Measurements from ENCODE around the gene TNPO1.
"Not testable (repeated sequence)": the region's sequence is repeated elsewhere in the genome, so short reads cannot be mapped to it uniquely, and the experiment has no call there.

TNPO1 gene

GRCh38 chr5:72920690-72921502, 104.4 kb downstream of the TNPO1 start:
- no peak overlapping the region for H3K27ac ChIP-seq
- no peak for DNase-seq (ENCODE audit: low read depth, low spot score)

GRCh38 chr5:72921886-72922285, 105.4 kb downstream of the TNPO1 start:
- no peak overlapping the region for H3K27ac ChIP-seq
- DNase-seq (ENCODE audit: low read depth, low spot score), result no peak

- no peak for DNase-seq (ENCODE audit: low read depth, low spot score)
- H3K27ac ChIP-seq, result no peak overlapping the region
Measured at GRCh38 chr5:72922422-72922821, 106.0 kb downstream of the TNPO1 start.

- no peak for DNase-seq (ENCODE audit: low read depth, low spot score)
- no peak overlapping the region for H3K27ac ChIP-seq
Measured at GRCh38 chr5:72925336-72926010, 109.0 kb downstream of the TNPO1 start.

GRCh38 chr5:72932686-72933085, 116.2 kb downstream of the TNPO1 start:
- DNase-seq (ENCODE audit: low read depth, low spot score); H3K27ac ChIP-seq: not testable (repeated sequence)

- DNase-seq (ENCODE audit: low read depth, low spot score); H3K27ac ChIP-seq: not testable (repeated sequence)
Measured at GRCh38 chr5:72934953-72935725, 118.7 kb downstream of the TNPO1 start.

GRCh38 chr5:72936893-72937292, 120.4 kb downstream of the TNPO1 start:
- DNase-seq (ENCODE audit: low read depth, low spot score), result no peak
- H3K27ac ChIP-seq, result no peak overlapping the region

- no peak for DNase-seq (ENCODE audit: low read depth, low spot score)
- no peak overlapping the region for H3K27ac ChIP-seq
Measured at GRCh38 chr5:72937517-72938061, 121.1 kb downstream of the TNPO1 start.

- DNase-seq (ENCODE audit: low read depth, low spot score), result no peak
- no peak overlapping the region for H3K27ac ChIP-seq
Measured at GRCh38 chr5:72938206-72938605, 121.7 kb downstream of the TNPO1 start.

GRCh38 chr5:72940082-72940481, 123.6 kb downstream of the TNPO1 start:
- DNase-seq (ENCODE audit: low read depth, low spot score), result no peak

GRCh38 chr5:72943307-72943706, 126.8 kb downstream of the TNPO1 start:
- no peak for DNase-seq (ENCODE audit: low read depth, low spot score)
- no peak overlapping the region for H3K27ac ChIP-seq

More at GRCh38 chr5:72940082-72940481, 123.6 kb downstream of the TNPO1 start:
- H3K27ac ChIP-seq, result no peak overlapping the region

GRCh38 chr5:72947498-72947897, 131.0 kb downstream of the TNPO1 start:
- H3K27ac ChIP-seq, result no peak overlapping the region
- no peak for DNase-seq (ENCODE audit: low read depth, low spot score)

- no peak for DNase-seq (ENCODE audit: low read depth, low spot score)
Measured at GRCh38 chr5:72949481-72949880, 133.0 kb downstream of the TNPO1 start.

GRCh38 chr5:72951671-72952468, 135.4 kb downstream of the TNPO1 start:
- DNase-seq (ENCODE audit: low read depth, low spot score), result peak; percentile 40
- peak overlapping the region; percentile 99 for H3K27ac ChIP-seq

More at GRCh38 chr5:72949481-72949880, 133.0 kb downstream of the TNPO1 start:
- H3K27ac ChIP-seq, result peak overlapping the region; percentile 99

- DNase-seq (ENCODE audit: low read depth, low spot score), result no peak
- peak overlapping the region; percentile 99 for H3K27ac ChIP-seq
Measured at GRCh38 chr5:72954389-72954788, 137.9 kb downstream of the TNPO1 start.

- H3K27ac ChIP-seq, result peak overlapping the region; percentile 99
- no peak for DNase-seq (ENCODE audit: low read depth, low spot score)
Measured at GRCh38 chr5:72955143-72955767, 138.8 kb downstream of the TNPO1 start.

GRCh38 chr5:72955768-72956323, 139.4 kb downstream of the TNPO1 start, which contains the start of gene FCHO2:
Gene FCHO2 (plus strand): TSS chr5:72956041. CDS start chr5:72956097, 56 bp downstream.
- H3K27ac ChIP-seq, result peak within 1 kb of the TSS; percentile 99
- peak; percentile 90 for DNase-seq (ENCODE audit: low read depth, low spot score)

- no peak for DNase-seq (ENCODE audit: low read depth, low spot score)
- peak overlapping the region; percentile 99 for H3K27ac ChIP-seq
Measured at GRCh38 chr5:72956324-72957140, 140.1 kb downstream of the TNPO1 start.

Measured in epithelial cell of prostate (primary cell).